ENCODE measurements around the gene ARHGAP10.

The ARHGAP10 gene

GRCh38 chr4:148118633-148119032 is 386.7 kb downstream of the ARHGAP10 start:
- DNase-seq, result no peak

GRCh38 chr4:148120216-148120615 is 388.3 kb downstream of the ARHGAP10 start:
- DNase-seq, result no peak

Measured in amygdala (tissue), 56 donors.